NK-92 treated with Interleukin-12 subunit alpha and Interleukin-12 subunit beta, amount 100 ng/mL, for 24 hours (cell line): ENCODE results near the gene DCAF12.

Experiments used
- DNase-seq: peaks from one replicate; lab custom pipeline; 2025; lab: John Stamatoyannopoulos, UW

Gene DCAF12

GRCh38 chr9:34125681-34126206 is 754 bp downstream of the DCAF12 start:
- no peak for DNase-seq

DNA sequence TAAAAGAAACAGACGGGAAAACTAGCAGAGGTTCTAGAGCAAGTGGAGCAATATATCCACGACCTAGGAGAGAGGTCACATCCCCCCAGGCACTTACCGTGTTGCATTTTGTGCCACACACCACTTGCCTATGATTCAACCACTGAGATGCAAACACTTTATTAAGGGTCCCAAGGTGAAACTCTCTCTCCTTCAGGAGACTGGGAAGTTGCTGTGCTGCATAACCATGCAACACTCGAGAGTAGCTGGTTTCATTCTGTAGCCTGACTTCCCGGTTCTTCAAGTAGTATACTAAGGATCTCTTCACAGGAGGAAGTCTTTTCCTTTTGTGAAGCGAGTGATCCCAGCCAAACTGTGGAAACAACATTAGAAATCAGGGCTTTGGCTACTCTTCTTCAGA is 1.6 kb downstream of the DCAF12 start:
- no peak for DNase-seq

DNA sequence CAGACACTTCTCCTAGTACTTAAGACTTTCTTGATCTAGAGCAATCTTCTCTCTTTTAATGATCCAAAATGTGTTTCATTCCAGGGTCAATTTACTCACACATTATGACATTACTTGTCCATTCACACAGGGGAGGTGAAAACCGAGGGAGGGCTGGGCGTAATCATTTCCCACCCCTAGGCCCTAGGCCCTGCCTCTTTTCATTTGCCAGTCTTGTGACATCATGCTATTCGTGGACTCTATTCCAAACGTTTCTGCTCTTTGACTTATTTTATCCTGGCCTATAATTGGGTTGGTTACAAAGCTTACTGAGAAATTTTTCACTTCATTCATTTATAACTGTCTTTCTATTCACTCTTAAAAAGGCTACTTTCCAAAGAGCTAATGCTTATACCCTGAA is 2.4 kb downstream of the DCAF12 start:
- no peak for DNase-seq

DNA sequence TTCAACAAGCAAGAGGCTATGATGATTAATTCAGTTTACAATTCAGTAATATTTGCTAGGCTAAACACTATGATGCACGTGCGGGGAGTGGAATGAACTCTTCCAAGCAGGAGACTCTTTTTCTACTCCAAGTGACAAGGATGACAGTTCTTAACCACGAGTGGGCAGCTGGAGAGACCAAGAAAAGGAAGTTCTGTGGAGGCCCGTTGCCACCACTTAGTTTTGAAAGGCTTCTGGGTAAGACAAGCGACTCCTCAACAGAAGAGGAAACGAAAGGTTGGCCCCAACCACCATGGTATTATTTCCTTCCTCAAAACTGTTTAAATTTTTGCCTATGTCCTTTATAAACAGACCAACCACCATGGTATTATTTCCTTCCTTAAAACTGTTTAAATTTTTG is 2.8 kb downstream of the DCAF12 start:
- no peak for DNase-seq

GRCh38 chr9:34121996-34122395 is 4.5 kb downstream of the DCAF12 start:
- no peak for DNase-seq

DNA sequence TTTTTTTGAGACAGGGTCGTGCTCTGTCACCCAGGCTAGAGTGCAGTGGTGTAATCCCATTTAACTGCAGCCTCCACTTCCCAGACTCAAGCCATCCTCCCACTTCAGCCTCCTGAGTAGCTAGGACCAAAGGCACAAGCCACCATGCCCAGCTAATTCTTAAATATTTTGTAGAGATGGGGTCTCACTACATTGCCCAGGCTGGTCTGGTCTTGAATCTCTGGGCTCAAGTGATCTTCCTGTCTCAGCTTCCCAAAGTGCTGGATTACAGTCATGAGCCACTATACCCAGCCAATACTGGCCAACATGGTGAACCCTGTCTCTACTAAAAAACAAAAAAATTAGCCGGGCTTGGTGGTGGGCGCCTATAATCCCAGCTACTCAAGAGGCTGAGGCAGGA is 6.8 kb downstream of the DCAF12 start:
- DNase-seq = no peak

DNA sequence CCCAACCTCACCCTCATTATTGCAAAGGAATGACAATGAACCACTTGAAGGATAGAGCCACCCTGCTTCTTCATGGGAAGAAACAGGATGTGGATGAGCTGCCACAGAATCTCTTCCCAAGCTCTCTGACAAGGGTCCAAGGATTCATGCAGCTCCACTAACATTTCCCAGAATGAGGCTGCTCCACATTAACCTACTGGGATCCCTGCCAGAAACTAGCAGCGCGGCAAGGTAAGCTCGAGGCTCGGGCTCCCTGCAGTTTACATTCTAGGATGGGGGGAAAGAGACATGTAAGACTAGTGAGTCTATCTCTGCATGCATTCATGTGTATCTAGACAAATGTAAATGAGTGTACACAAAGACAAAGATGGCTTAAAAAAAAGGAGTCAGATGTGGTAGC is 12.1 kb downstream of the DCAF12 start:
- no peak for DNase-seq

GRCh38 chr9:34106110-34106509 is 20.4 kb downstream of the DCAF12 start:
- no peak for DNase-seq

DNA sequence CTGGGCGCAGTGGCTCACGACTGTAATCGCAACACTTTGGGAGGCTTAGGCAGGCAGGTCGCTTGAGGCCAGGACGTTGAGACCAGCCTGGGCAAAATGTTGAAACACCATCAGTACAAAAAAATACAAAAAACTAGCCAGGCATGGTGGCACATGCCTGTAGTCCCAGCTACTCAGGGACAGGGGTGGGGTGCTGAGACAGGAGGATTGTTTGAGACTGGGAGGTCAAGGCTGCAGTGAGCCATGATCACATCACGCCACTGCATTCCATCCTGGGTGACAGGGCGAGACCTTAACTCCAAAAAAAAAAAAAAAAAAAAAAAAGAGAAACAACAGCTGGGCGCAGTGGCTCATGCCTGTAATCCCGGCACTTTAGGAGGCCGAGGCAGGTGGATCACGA is 23.7 kb downstream of the DCAF12 start:
- no peak for DNase-seq

GRCh38 chr9:34098307-34098706 is 28.2 kb downstream of the DCAF12 start:
- DNase-seq = no peak

- DNase-seq = no peak
Measured at GRCh38 chr9:34097865-34098264, 28.6 kb downstream of the DCAF12 start.

- no peak for DNase-seq
Measured at GRCh38 chr9:34096751-34097150, 29.7 kb downstream of the DCAF12 start.

- DNase-seq = no peak
Measured at GRCh38 chr9:34093578-34093977, 32.9 kb downstream of the DCAF12 start.

- DNase-seq = no peak
Measured at GRCh38 chr9:34089311-34089710, 37.2 kb downstream of the DCAF12 start.

DNA sequence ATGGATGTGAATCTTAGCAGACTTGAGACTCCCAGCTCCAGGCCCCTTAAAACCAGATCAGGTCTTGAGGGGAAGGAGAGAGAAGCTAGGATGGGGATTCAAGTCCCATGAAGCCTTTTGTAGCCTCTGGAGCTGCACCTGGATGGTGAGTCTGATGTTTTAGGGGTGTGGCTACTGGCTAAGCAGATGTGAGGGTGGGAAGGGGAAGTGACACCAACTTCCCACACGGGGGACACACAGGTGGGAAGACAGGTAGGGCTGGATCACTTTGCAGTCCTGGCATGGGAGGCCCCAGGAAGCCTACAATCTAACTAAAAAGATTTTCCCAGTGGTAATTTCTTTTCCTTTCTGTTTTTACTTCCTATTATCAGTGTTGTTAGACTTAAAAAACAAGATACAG is 39.1 kb downstream of the DCAF12 start:
- no peak for DNase-seq

DNA sequence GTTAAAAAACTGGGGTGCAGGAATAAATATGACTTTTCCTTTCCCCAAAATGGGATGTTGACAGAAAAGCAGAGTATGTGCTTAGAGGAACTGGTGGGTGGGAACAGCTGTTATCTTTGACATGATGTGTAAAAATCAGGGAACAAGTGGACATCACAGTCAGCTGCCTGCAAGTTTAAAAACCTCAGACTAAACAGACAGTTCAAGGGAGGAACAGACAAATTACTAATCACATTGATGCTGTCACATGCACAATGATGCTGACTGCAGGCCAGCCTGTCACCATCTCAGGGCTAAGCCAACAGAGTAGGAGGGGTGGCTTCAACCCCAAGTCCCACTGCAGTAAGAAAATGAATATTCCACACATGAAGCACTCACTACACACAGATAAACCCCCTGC is 39.6 kb downstream of the DCAF12 start:
- DNase-seq = no peak

DNA sequence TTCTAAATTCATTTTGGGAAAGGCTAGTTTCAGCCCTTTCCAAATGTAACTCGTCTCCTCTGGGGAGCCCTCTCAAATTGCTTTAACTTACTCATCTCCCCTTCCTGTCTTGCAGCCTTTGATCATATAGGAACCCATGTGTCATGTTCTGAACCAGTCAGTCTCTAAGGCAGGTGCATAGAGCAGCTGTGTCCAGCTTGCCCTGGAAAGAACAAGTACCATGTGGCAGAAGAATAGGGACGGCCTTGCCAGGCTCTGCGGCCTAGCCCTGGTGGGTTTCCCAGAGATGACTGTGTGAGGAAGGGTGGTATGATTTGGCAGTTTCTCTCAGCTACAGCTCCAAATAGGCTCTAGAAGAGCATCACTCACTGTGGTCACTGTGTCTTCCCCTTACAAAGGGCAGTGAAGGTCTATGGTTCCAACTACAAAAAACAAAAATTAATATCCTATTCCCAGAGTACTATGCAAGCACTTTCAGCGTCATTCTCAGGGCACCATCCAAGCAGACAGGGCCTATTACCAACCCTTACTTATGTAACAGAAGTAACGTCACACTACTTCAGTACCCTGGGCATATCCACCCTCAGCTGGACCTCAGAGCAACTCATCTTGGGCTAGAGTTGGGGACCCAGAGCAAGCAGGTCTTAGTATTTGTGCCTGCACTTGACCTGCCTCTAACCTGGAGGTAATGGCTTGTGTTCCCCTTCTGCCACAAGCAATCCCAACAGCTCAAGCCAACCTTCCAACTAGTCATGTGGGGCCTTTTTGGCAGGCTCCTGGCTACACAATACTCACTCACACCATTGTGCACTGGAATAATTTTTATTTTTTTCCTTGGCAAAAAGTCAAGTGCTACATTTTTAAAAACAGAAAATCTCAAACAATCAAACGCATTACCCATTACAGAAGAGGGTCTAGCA is 40.7 kb downstream of the DCAF12 start:
- no peak for DNase-seq

- no peak for DNase-seq
Measured at GRCh38 chr9:34084562-34084961, 41.9 kb downstream of the DCAF12 start.

GRCh38 chr9:34079181-34079580 is 47.3 kb downstream of the DCAF12 start:
- DNase-seq = no peak

DNA sequence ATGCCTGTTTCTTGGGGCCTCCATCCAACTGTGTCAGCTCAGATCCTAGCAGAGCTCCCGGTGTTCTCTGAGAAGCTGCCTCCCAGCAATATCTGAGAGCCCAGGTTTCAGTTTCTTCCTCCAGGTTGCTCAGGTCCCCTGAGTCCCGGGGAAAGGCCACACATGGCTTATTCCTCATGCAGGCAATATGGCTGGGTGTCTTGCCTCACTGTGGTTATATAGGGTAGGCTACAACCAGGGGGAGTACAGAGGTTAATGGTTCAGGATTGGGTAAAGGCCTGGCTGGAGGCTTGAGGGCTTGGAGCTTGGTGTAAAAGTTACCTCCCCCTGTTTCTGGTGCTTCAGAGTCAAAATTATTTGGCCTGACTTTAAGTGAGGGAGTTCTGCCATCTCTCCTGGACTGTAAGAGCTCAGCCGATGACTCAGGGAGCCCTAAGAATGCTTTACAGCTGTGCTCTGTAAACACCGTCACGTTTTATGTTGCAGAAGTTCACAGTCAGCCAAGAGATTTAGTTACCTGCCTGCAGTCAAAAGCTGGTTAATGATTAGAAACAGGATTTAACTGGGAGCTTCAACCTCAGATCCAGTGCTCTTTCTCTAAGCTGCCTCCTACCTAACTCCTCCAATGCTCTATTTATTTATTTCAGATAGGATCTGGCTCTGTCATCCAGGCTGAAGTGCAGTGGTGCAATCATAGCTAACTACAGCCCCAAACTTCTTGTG is 53.5 kb downstream of the DCAF12 start:
- DNase-seq = no peak

GRCh38 chr9:34072410-34072809 is 54.1 kb downstream of the DCAF12 start:
- no peak for DNase-seq

- no peak for DNase-seq
Measured at GRCh38 chr9:34070606-34071324, 55.7 kb downstream of the DCAF12 start.

GRCh38 chr9:34069831-34070230 is 56.7 kb downstream of the DCAF12 start:
- DNase-seq = no peak
